Measurements from ENCODE around the gene CFAP161. TPM values are rescaled to one million over a fixed set of nuclear protein-coding genes. Genes with fewer than 3 reads are reported as not detected.
"Not testable (repeated sequence)": the region's sequence is repeated elsewhere in the genome, so short reads cannot be mapped to it uniquely, and the experiment has no call there.

Gene CFAP161
- total RNA-seq, 1 experiment from 2014 or later, result 0.39 TPM

- DNase-seq (ENCODE audit: low read depth), result peak; percentile 72
These were observed 27.5 kb upstream of the CFAP161 start for GRCh38 chr15:81106560-81106959.

- DNase-seq (ENCODE audit: low read depth), result no peak
These were observed 26.2 kb upstream of the CFAP161 start for GRCh38 chr15:81107889-81108288.

DNA sequence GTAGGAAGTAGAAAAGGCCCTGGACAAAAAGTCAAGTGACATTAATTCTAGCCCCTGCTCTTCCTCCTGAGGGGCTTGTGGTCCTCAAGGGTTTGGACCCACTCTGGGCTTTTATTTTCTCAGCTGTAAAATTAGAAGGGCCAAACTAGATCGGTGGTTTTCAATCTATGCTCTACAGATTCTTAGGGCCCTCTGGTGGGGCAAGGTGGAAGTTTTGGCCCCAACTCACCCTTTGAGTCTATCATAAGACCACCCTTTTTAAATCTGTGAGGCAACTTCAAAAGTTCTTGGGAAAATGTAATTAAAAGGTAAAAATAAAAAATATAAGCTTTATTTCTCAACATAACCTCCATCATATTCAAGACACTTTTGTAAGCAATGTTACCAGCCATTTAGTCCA, 25.6 kb upstream of the CFAP161 start:
- no peak for DNase-seq (ENCODE audit: low read depth)

DNA sequence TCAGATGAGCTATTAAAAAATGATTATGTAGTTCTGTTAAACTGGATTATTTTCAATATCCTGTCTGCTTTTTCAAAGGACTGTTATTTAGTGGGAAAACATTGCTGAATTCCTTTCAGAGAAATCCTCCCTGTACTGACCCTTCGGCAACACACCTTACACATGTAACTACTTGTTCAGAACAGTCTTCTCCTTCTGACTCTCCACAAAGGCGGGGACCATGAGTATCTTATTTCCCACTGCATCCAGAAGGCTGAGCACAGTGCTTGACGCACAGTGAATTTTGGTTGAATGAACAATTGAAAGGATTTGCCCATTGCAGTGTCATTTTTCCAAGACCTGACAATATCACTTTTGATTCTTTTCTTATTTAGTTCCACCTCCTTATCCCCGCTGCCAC, 23.1 kb upstream of the CFAP161 start:
- DNase-seq (ENCODE audit: low read depth), result no peak

- no peak for DNase-seq (ENCODE audit: low read depth)
These were observed 22.3 kb upstream of the CFAP161 start for GRCh38 chr15:81111510-81112470.

DNA sequence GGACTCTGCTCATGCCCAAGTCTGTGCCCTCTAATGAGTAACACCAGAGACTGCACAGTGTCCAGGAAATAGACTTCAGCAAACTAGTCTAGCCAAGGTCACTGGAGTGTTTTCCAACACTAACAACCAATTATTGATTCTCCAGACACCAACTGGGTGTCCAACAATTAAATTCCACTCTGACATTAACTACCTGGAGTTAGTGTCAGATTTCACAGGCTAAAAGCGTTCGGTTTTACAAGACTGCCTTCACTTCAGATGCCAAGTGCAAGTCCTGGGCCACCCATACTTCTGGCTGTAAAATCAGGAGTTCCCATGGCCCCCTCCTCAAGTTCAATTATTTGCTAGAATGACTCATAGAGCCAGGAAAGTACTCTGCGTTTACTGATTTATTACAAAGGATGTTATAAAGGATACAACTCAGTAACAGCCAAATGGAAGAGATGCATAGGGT, 20.8 kb upstream of the CFAP161 start:
- no peak for DNase-seq (ENCODE audit: low read depth)

DNA sequence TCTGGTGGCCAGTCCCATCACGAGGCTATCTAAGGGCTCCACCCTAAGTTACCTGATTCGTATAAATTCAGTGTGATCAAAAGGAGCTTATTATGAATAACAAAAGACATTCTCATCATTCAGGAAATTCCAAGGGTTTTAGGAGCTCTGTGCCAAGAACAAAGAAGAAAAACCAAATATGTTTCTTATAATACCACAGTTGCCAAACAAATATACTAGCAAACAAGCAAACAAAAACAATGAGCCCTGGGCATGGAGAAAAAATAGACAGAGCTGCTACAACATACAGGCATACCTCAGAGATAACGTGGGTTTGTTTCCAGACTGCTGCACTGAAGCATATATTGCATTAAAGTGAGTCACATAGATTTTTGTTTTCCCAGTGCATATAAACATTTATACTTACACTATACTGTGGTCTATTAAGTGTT, 20.2 kb upstream of the CFAP161 start:
- DNase-seq (ENCODE audit: low read depth), result no peak

GRCh38 chr15:81115054-81115939, 18.8 kb upstream of the CFAP161 start:
- no peak for DNase-seq (ENCODE audit: low read depth)

DNA sequence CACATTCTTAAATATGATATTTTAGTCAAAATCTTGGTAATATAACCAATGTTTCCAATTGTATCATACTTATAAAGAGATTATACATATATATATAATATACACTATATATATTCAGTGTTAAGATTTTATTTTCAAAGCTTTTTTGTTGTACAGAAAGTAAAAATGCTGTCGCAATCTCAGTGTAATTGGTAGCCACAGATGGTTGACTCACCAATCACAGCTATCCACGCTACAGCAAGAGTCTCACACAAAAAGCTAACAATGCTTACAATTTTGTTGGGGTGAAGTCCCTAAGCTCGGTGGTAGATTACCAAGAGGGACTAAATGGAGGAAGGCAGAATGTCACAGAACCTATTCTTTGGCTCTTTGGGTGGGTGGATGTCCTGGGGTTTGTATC, 16.9 kb upstream of the CFAP161 start:
- DNase-seq (ENCODE audit: low read depth), result no peak

GRCh38 chr15:81117581-81117980, 16.5 kb upstream of the CFAP161 start:
- no peak for DNase-seq (ENCODE audit: low read depth)

DNA sequence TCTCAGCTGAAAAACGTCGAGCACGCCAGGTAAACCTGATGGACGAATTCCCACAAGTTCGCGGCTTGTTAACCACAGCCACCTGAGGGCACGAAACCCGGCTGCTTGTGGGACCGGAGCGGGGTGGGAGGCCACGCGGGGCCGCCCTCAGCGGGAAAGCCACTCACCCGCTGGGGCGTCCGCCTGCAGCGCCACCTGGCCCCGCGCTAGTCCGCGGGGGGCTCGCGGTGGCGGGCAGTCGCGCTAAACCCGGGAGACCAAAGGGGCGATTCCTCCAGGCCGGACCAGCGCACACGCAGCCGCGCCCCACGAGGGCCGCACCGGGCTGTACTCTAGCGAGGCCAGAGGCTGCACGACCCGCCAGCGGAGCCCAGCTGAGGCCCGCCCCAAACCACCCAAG, 15.7 kb upstream of the CFAP161 start:
- DNase-seq (ENCODE audit: low read depth), result no peak

GRCh38 chr15:81120069-81120468, 14.0 kb upstream of the CFAP161 start:
- DNase-seq (ENCODE audit: low read depth), result no peak

GRCh38 chr15:81126892-81127291, 7.2 kb upstream of the CFAP161 start:
- DNase-seq (ENCODE audit: low read depth), result no peak

DNA sequence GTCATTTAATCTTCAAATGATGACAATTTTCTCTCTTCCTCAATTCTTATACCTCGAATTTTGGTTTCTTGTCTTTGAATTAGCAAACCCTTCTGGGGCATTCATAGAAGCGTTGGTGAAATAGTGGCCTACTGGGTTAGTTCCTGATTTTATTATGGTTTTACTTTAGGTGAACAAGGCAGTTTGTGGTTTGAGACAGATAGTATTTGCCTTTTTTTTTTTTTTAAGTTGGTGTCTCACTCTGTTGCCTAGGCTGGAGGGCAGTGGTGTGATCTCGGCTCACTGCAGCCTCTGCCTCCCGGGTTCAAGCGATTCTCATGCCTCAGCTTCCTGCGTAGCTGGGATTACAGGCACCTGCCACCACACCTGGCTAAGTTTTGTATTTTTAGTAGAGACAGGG, 7.4 kb downstream of the CFAP161 start:
- not testable (repeated sequence) for DNase-seq (ENCODE audit: low read depth)

DNA sequence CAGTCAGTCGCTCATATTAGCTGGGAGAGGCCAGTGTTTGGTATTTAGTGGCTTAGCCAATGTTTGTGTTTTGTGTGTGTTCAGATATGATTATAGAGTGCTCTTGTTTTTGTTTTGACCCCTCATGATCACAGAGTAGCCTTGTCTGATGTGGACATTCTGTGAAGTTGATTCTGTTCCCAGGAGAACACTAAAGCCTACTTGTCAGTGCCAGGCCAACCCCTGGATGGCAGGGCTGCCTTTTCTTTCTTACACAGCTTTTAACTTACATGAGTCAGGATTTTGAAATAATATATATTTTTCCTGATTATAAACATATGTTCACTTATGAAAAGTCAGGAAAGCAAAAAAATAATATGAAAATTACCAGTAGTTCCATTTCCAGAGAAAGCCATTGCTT, 11.9 kb downstream of the CFAP161 start:
- DNase-seq (ENCODE audit: low read depth), result no peak

DNA sequence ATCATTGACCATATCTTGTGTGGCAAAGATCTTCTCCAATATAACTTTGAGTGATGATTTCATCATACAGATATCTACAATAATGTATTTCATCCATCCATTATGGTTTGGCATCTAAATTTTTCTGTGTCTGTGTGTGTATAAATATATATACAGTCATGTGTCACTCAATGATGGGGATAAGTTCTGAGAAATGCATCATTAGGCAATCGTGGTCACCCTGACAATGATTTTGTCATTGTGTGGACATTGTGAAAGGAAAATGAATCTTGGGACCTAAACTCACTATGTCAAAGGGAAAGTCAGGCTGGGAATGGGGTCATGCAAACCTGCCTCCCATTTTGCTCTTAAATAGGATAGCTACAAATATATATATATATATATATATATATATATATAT, 12.4 kb downstream of the CFAP161 start:
- no peak for DNase-seq (ENCODE audit: low read depth)

GRCh38 chr15:81151389-81151788, 17.3 kb downstream of the CFAP161 start:
- DNase-seq (ENCODE audit: low read depth), result no peak

GRCh38 chr15:81152339-81152738, 18.3 kb downstream of the CFAP161 start:
- no peak for DNase-seq (ENCODE audit: low read depth)

DNA sequence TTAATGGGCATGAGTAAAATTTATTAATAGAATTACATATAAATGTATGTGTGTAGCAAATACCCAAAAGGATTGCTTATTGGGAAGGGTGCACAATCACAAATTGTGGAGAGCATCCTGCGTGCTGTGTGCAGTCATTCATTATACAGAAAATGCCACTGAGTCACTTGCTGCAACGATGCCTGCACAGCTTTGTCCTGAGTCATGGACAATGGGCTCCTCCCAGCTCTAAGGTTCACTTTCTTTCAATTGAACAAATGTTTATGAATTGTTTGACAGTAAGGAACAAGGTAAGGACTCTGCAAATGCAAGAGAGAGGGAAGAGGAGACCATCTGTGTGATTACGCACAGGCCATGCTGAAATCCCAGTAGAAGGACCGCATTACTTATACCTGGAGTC, 18.7 kb downstream of the CFAP161 start:
- no peak for DNase-seq (ENCODE audit: low read depth)

DNA sequence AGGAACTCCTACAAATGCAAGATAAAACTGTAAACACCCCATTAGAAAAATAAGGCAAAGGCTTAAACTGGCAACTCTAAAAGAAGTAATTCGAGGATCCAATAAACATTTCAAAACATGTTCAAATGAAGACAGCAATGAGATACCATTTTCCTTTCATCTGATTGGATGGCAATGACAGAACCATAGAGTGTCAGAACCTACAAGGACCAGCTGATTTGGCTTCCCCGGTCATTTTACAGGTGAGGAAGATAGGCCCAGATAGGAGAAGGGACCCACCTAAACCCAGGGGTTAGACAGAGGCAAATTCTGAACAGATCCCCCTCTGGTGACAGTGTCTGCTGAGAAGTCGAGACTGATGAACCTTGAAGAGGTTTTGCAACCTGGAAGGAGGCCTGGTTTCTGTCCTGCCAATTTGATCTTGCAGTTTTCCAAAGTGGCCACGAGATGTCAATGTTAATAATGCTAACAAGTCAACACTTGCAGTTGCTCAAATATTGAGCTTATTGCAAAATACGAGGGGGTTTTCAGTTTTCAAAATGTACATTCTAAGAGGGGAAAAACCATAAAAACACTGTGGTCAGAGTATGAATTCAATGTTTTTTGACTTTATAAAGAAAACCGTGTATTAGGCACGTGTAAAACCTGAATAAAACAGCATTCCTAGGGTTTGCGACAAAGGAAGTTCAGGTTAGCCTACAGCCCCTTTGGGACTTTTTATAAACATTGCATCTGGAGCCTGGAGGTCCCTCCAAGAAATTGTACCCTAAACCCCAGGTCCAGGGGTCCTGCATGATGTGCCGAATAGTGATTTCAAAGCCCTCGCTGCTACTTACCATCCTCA, 21.5 kb downstream of the CFAP161 start:
- DNase-seq (ENCODE audit: low read depth), result peak; percentile 15

- DNase-seq (ENCODE audit: low read depth), result no peak
These were observed 22.3 kb downstream of the CFAP161 start for GRCh38 chr15:81156324-81156723.

Data from HT1080 (cell line).